ENCODE results near the gene KHNYN. TPM values are rescaled to one million over a fixed set of nuclear protein-coding genes. Genes with fewer than 3 reads are reported as not detected.

Gene KHNYN
- 10 to 100 TPM; 65.5 to 90.6 (median 72.2) TPM for total RNA-seq
- 10 to 100 TPM; 10.9 to 35.2 (median 14.0) TPM for polyA plus RNA-seq
- long read RNA-seq, donor 1, partial matches to known transcripts = 9 of 9 reads
- long read RNA-seq, donor 1, other reads (novel, unspliced or antisense) = 0 of 9 reads
- long read RNA-seq, donor 2, partial matches to known transcripts = 8 of 26 reads
- long read RNA-seq, donor 2, other reads (novel, unspliced or antisense) = 13 of 26 reads

DNA sequence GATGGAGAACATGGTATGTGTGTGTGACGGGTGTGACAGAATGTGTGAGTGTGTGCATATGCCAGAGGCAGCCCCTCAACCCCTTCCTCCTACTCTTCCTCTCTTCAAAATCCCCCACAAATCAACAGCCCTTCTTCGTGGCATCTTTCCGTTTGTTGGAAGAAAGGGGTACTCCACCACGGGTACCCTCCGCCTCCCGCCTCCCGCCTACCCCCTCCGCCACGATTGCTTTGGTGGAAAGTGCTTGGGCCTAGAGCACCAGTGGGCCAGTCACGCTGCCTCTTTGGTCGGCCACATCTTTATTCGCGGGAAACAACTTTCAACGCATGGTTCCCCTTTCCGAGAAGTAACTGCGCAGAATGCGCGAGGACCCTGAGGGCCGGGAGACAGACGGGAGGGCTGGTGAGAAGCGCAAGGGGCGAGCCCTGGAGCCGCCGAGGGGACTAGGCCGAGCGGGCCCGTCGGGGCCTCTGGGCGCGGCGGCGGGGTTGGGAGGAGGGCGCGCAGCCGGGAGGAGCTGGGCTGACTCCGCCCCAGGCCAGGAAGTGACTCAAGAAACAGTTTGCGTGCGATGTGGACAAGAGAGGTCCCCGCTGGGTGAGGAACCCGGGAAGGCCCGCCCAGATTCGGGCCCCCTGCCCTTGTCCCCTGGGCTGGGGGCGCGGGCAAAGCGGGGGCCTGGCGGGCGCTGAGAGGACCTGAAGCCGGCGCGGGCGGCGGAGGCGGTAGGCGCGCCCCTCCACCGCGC is at the start of gene KHNYN, which contains the start of gene CBLN3:
KHNYN (plus strand) TSS at position 560 of the 748 bp plus-strand sequence. CDS start 777 bp downstream, outside the sequence.
CBLN3 (minus strand) TSS at position 274 of the 748 bp plus-strand sequence. CDS start 614 bp downstream, outside the sequence.
- intact Hi-C loops (cut with DNase I; ENCODE audit: low total_unique reads) = loop anchor here (5.0 kb wide), 1 partner anchor 92 kb away; the partner anchor contains the start of genes ADCY4 and RIPK3

GRCh38 chr14:24381363-24382063 is 48.2 kb upstream of the KHNYN start:
- intact Hi-C loops (cut with DNase I; ENCODE audit: low total_unique reads) = no loop called here
- no peak for DNase-seq
- Histone ChIP-seq H3K27me3 (replicated peaks in 1 of 7) (peaks cover 0 to 4% (median 0%) of the 10 kb centered on the region in 7 donors), H3K4me1 (no peaks in the 10 kb centered on the region), H3K36me3 (no peaks in the 10 kb centered on the region), H3K9me3 (no peaks in the 10 kb centered on the region), H3K4me3 (no peak overlapping the region), H3K27ac (no peak overlapping the region)
- WGBS, 5 donors = 63 to 86% (median 81%) methylated on average over 7 to 8 of the region's 8 CpGs
- TF ChIP-seq POLR2AphosphoS5 (IDR thresholded peaks at IDR 0.05) (no peak), POLR2A (IDR thresholded peaks at IDR 0.05) (no peak)
- TF ChIP-seq, protein P1, sequence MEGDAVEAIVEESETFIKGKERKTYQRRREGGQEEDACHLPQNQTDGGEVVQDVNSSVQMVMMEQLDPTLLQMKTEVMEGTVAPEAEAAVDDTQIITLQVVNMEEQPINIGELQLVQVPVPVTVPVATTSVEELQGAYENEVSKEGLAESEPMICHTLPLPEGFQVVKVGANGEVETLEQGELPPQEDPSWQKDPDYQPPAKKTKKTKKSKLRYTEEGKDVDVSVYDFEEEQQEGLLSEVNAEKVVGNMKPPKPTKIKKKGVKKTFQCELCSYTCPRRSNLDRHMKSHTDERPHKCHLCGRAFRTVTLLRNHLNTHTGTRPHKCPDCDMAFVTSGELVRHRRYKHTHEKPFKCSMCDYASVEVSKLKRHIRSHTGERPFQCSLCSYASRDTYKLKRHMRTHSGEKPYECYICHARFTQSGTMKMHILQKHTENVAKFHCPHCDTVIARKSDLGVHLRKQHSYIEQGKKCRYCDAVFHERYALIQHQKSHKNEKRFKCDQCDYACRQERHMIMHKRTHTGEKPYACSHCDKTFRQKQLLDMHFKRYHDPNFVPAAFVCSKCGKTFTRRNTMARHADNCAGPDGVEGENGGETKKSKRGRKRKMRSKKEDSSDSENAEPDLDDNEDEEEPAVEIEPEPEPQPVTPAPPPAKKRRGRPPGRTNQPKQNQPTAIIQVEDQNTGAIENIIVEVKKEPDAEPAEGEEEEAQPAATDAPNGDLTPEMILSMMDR (IDR thresholded peaks at IDR 0.05 in 8 of 11, conservative IDR thresholded peaks at IDR 0.05 in 3 of 11) = no peak

More for the DNA sequence above, at the start of gene KHNYN, which contains the start of gene CBLN3:
- TF ChIP-seq POLR2AphosphoS5 (IDR thresholded peaks at IDR 0.05) (peak; percentile 98 to 99 (median 98)), POLR2A (IDR thresholded peaks at IDR 0.05) (peak; percentile 62 to 96 (median 95))
- TF ChIP-seq, protein P1 (IDR thresholded peaks at IDR 0.05 in 8 of 11, conservative IDR thresholded peaks at IDR 0.05 in 3 of 11) = peak in 2 of 11 experiments; percentile 10 to 28
- H3K36me3 ChIP-seq = peaks cover 0 to 36% (median 28%) of the 10 kb centered on the region in 6 donors
- H3K4me1 ChIP-seq = peaks cover 20 to 77% (median 43%) of the 10 kb centered on the region in 6 donors
- H3K27ac ChIP-seq = peak within 1 kb of the TSS; percentile 97 to 100 (median 98)
- WGBS, 5 donors = 3 to 6% (median 4%) methylated on average over 47 to 57 of the region's 57 CpGs
- H3K9me3 ChIP-seq = no peaks in the 10 kb centered on the region
- peak; percentile 98 for DNase-seq
- H3K27me3 ChIP-seq (replicated peaks in 1 of 7) = no peaks in the 10 kb centered on the region
- H3K4me3 ChIP-seq = peak within 1 kb of the TSS; percentile 64 to 91 (median 74)

DNA sequence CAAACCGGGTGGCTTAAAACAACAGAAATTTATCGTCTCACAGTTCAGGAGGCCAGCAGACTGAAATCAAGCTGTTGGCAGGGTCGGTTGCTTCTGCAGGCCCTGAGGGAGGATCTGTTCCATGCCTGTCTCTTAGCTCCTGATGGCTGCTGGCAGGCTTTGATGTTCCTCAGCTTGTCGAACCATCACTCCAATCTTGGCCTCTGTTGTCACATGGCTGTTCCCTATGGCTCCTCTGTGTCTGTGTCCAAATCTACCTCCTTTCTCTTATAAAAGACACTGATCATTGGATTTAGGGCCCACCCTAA is 47.7 kb upstream of the KHNYN start:
- Histone ChIP-seq H3K36me3 (no peaks in the 10 kb centered on the region), H3K27me3 (replicated peaks in 1 of 7) (no peaks in the 10 kb centered on the region), H3K4me1 (no peaks in the 10 kb centered on the region), H3K4me3 (no peak overlapping the region), H3K27ac (no peak overlapping the region), H3K9me3 (no peaks in the 10 kb centered on the region)
- 67 to 94% (median 85%) methylated on average over 4 of the region's 4 CpGs for WGBS, 5 donors
- TF ChIP-seq POLR2A (IDR thresholded peaks at IDR 0.05) (no peak), POLR2AphosphoS5 (IDR thresholded peaks at IDR 0.05) (no peak)
- TF ChIP-seq, protein P1 (IDR thresholded peaks at IDR 0.05 in 8 of 11, conservative IDR thresholded peaks at IDR 0.05 in 3 of 11) = no peak
- intact Hi-C loops (cut with DNase I; ENCODE audit: low total_unique reads) = no loop called here
- no peak for DNase-seq

Data from spleen (tissue), 13 donors.